ENCODE measurements around the gene RFX2.

DNA sequence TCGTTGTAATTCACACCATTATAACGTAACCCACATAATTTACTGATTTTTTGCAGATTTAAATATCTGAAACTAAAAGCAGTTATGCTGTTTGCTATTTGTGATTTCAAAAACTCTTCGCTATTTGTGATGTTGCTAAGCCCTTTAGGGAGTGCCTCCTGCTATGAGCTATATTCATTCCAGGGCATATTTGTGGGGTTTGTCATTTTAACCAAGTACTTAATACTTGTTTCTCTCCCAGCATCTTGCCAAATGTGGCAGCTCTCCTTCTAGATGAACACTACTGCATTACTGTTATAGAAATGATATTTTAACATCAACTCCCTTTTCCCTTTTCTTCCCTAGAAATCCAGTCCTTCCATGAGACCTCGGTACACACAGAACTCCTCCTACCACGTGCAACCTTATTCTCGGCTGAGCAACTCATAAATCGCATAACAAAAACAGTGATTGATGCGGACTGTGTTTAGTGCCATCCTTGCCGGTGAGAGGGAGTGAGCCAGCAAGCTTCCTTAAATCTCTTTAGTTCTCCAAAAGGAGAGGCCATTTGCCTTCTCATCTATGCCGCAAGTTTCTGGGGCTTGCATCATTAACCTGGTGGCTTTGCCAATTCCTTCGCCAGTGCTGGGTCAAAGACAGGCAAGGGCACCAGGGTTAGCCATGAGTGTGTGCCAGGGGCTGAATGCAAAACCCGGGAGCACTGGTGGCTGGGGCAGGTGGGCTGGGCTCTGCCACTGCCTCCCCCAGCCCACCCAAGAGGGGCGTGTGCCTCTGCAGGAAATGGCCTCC lies 33.4 kb downstream of the RFX2 start:
- TF ChIP-seq, protein P1, sequence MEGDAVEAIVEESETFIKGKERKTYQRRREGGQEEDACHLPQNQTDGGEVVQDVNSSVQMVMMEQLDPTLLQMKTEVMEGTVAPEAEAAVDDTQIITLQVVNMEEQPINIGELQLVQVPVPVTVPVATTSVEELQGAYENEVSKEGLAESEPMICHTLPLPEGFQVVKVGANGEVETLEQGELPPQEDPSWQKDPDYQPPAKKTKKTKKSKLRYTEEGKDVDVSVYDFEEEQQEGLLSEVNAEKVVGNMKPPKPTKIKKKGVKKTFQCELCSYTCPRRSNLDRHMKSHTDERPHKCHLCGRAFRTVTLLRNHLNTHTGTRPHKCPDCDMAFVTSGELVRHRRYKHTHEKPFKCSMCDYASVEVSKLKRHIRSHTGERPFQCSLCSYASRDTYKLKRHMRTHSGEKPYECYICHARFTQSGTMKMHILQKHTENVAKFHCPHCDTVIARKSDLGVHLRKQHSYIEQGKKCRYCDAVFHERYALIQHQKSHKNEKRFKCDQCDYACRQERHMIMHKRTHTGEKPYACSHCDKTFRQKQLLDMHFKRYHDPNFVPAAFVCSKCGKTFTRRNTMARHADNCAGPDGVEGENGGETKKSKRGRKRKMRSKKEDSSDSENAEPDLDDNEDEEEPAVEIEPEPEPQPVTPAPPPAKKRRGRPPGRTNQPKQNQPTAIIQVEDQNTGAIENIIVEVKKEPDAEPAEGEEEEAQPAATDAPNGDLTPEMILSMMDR (IDR thresholded peaks at IDR 0.05): no peak
- TF ChIP-seq POLR2A (IDR thresholded peaks at IDR 0.05) (no peak), EP300 (IDR thresholded peaks at IDR 0.05) (no peak)

Data from ovary (tissue), 3 donors.